GM19463 (cell line): ENCODE results near the gene LIMS3.
"Not testable (repeated sequence)": the region's sequence is repeated elsewhere in the genome, so short reads cannot be mapped to it uniquely, and the experiment has no call there.

Experiments
- ATAC-seq: cut with Tn5 transposase; IDR thresholded peaks from one replicate; pipeline ENCODE4 v1.9.1; 2021; ENCODE audit warnings: mild to moderate bottlenecking, moderate library complexity; ENCODE audit not compliant: unreplicated experiment

LIMS3 gene

GRCh38 chr2:109921543-109922384, 23.3 kb downstream of the LIMS3 start:
- ATAC-seq: not testable (repeated sequence)

GRCh38 chr2:109924481-109924880, 26.0 kb downstream of the LIMS3 start:
- not testable (repeated sequence) for ATAC-seq

- ATAC-seq: not testable (repeated sequence)
Observed at GRCh38 chr2:109927803-109928202, 29.3 kb downstream of the LIMS3 start.

- ATAC-seq: not testable (repeated sequence)
Observed at GRCh38 chr2:109929222-109929621, 30.7 kb downstream of the LIMS3 start.

- not testable (repeated sequence) for ATAC-seq
Observed at GRCh38 chr2:109936534-109936933, 38.0 kb downstream of the LIMS3 start.

- ATAC-seq: not testable (repeated sequence)
Observed at GRCh38 chr2:109945362-109945761, 46.9 kb downstream of the LIMS3 start.

- not testable (repeated sequence) for ATAC-seq
Observed at GRCh38 chr2:109947262-109947958, 48.9 kb downstream of the LIMS3 start.

- not testable (repeated sequence) for ATAC-seq
Observed at GRCh38 chr2:109947959-109948520, 49.6 kb downstream of the LIMS3 start.

- ATAC-seq: not testable (repeated sequence)
Observed at GRCh38 chr2:109950146-109950843, 51.8 kb downstream of the LIMS3 start.

GRCh38 chr2:109963942-109964341, 65.5 kb downstream of the LIMS3 start:
- ATAC-seq: not testable (repeated sequence)

GRCh38 chr2:109965482-109965881, 67.0 kb downstream of the LIMS3 start:
- ATAC-seq: not testable (repeated sequence)

GRCh38 chr2:109966107-109966736, 67.7 kb downstream of the LIMS3 start:
- ATAC-seq: not testable (repeated sequence)

- not testable (repeated sequence) for ATAC-seq
Observed at GRCh38 chr2:109966858-109967257, 68.4 kb downstream of the LIMS3 start.

- ATAC-seq: not testable (repeated sequence)
Observed at GRCh38 chr2:109969864-109970263, 71.4 kb downstream of the LIMS3 start.

- not testable (repeated sequence) for ATAC-seq
Observed at GRCh38 chr2:109971710-109972109, 73.2 kb downstream of the LIMS3 start.
